GM12878 (cell line): ENCODE results near the gene CIP2A. TPM values are rescaled to one million over a fixed set of nuclear protein-coding genes. Genes with fewer than 3 reads are reported as not detected.

Experiments
- ATAC-seq: fragments of 200-7000 bp; cut with Tn5 transposase; 3 replicates; pipeline ENCODE4 v1.9.1; 2020; ENCODE audit warnings: mild to moderate bottlenecking, moderate library complexity
- BruUV-seq: library from RNA; stranded (reverse); fragments of 400-500 nt; replicated peaks from 2 replicates; lab custom pipeline; 2021; lab: Mats Ljungman, UMichigan
- CTCF ChIA-PET: fragments of 300-600 bp; sonication (Branson Sonifier 250); formaldehyde crosslinking; extraction: SDS; loops from one replicate; lab custom pipeline; 2021; ENCODE audit warnings: inconsistent platforms; lab: Yijun Ruan, JAX
- POLR2A ChIA-PET: fragments of 350-600 bp; formaldehyde crosslinking; extraction: SDS; loops from one replicate; lab custom pipeline; 2021; ENCODE audit warnings: inconsistent platforms; lab: Charles Lee
- RAD21 ChIA-PET: fragments of 300-600 bp; sonication (Branson Sonifier 250); formaldehyde crosslinking; loops from one replicate; lab custom pipeline; 2023; ENCODE audit warnings: antibody characterized with exemption; ENCODE audit not compliant: unreplicated experiment; lab: Charles Lee
- SMC1A ChIA-PET: fragments of 300-600 bp; sonication (Branson Sonifier 250); formaldehyde crosslinking; loops from one replicate; lab custom pipeline; 2023; ENCODE audit not compliant: unreplicated experiment, uncharacterized antibody; lab: Charles Lee
- DNase-seq: peaks from one replicate; pipeline ENCODE4 v3.0.0-alpha.2; 2011; ENCODE audit warnings: low read depth, low spot score
- FAIRE-seq: peaks from 3 replicates; lab custom pipeline; 2011; peaks lifted over from hg19 to GRCh38; lab: Jason Lieb, UNC
- H2AFZ ChIP-seq: 2 replicates; pipeline ENCODE4 v1.6.0; 2011; ENCODE audit warnings: low read depth, low read length, control low read depth; ENCODE audit not compliant: control insufficient read depth
- H3K27ac ChIP-seq: 2 replicates; pipeline ENCODE4 v1.5.1; 2011; ENCODE audit warnings: control low read depth; ENCODE audit not compliant: control insufficient read depth, insufficient read depth
- H3K27me3 ChIP-seq, 2 experiments: replicated peaks in 1 of 2; 2 replicates each; pipeline versions ENCODE4 v1.6.0 to v1.6.1; 2011; ENCODE audit warnings: low read length in 1 of 2; ENCODE audit not compliant: control insufficient read depth in 2 of 2, insufficient read depth in 2 of 2
- H3K36me3 ChIP-seq, 2 experiments: 2 replicates each; pipeline ENCODE4 v1.5.1; 2011; ENCODE audit warnings: low read length in 1 of 2; ENCODE audit not compliant: control insufficient read depth in 2 of 2, insufficient read depth in 2 of 2
- H3K4me1 ChIP-seq: 2 replicates; pipeline ENCODE4 v1.6.1; 2011; ENCODE audit warnings: mild to moderate bottlenecking, low read length, moderate library complexity, mixed read lengths; ENCODE audit not compliant: control insufficient read depth, insufficient read depth
- H3K4me2 ChIP-seq: 2 replicates; pipeline ENCODE4 v1.6.0; 2011; ENCODE audit warnings: control low read depth; ENCODE audit not compliant: control insufficient read depth, insufficient read depth
- H3K4me3 ChIP-seq: fragments of 200-600 bp; sonication (generic); 2 replicates; pipeline ENCODE4 v1.5.1; 2016
- H3K79me2 ChIP-seq: 2 replicates; pipeline ENCODE4 v1.6.0; 2011; ENCODE audit warnings: low read length; ENCODE audit not compliant: control insufficient read depth, insufficient read depth
- H3K9ac ChIP-seq: 2 replicates; pipeline ENCODE4 v1.8.0; 2011; ENCODE audit warnings: low read length, control low read depth, mixed read lengths; ENCODE audit not compliant: control insufficient read depth, insufficient read depth
- H3K9me3 ChIP-seq: replicated peaks from 3 replicates; pipeline ENCODE4 v1.5.1; 2011; ENCODE audit warnings: mild to moderate bottlenecking, low read length; ENCODE audit not compliant: control insufficient read depth, insufficient read depth
- H4K20me1 ChIP-seq: 2 replicates; pipeline ENCODE4 v1.6.0; 2011; ENCODE audit not compliant: control insufficient read depth, insufficient read depth
- BMI1 ChIP-seq: fragments of 450-650 bp; IDR thresholded peaks from 2 replicates; pipeline ENCODE4 v1.6.1; 2016; ENCODE audit warnings: mild to moderate bottlenecking, moderate library complexity, borderline replicate concordance
- RCOR1 ChIP-seq: conservative IDR thresholded peaks from 2 replicates; pipeline ENCODE4 v1.6.1; 2012; ENCODE audit warnings: low read depth, low read length, improper control_type of control experiment
- SMAD5 ChIP-seq: IDR thresholded peaks from 2 replicates; pipeline ENCODE4 v1.6.1; 2016; ENCODE audit warnings: antibody characterized with exemption, low read depth
- ZNF384 ChIP-seq: IDR thresholded peaks from 2 replicates; pipeline ENCODE4 v1.6.1; 2012; ENCODE audit warnings: low read depth, mild to moderate bottlenecking, low read length, improper control_type of control experiment, borderline replicate concordance
- WGBS: methylation state at CpG from one replicate; pipeline ENCODE4 v1.1.6; 2016; ENCODE audit warnings: low lambda C conversion rate; ENCODE audit not compliant: insufficient replicate concordance, insufficient coverage; ENCODE audit errors: missing lambda C conversion rate; 5-methylcytosine and 5-hydroxymethylcytosine counted together
- in situ Hi-C: fragments of 300-500 bp; cut with MboI; formaldehyde crosslinking; loops from 9 replicates; pipeline ENCODE4 v1.14.3; 2018; ENCODE audit warnings: mixed read lengths
- intact Hi-C: fragments of 100-400 bp; cut with micrococcal nuclease; formaldehyde crosslinking; loops from one replicate; pipeline ENCODE4 v1.14.2; 2022; ENCODE audit not compliant: unreplicated experiment
- polyA plus RNA-seq, 11 experiments: library from polyadenylated mRNA; depleted of rRNA in 4 of 11; unstranded in 6 of 11; stranded (reverse) in 5 of 11; fragments of >200 nt; fragmentation: Nextera tagmentation in 4 of 11; fragmentation: Illumina TruSeq in 1 of 11; extraction: Ambion mirVana in 4 of 11; extraction: Trizol in 1 of 11; gene quantifications; 1 replicate in 1 of 11; 2 replicates in 10 of 11; pipeline versions ENCODE4 v1.2.1 to v1.2.3, GENCODE V29; 2011 to 2016; ENCODE audit warnings: inconsistent platforms in 2 of 11, missing spikeins in 2 of 11, low read depth in 1 of 11
- total RNA-seq, 4 experiments: library from RNA; depleted of rRNA in 3 of 4; stranded (reverse); fragments of >200 nt in 3 of 4; fragmentation: Illumina TruSeq in 1 of 4; extraction: Trizol in 1 of 4; gene quantifications; 2 replicates each; pipeline versions ENCODE4 v1.2.1 to v1.2.3, GENCODE V29; 2013 to 2021
- TF ChIP-seq, protein P1 (sequence below): fragments of 450-650 bp; IDR thresholded peaks from 2 replicates; pipeline ENCODE4 v1.6.1; 2016; ENCODE audit warnings: mild to moderate bottlenecking
- TF ChIP-seq, protein P2 (sequence below): IDR thresholded peaks from 2 replicates; pipeline ENCODE4 v1.6.1; 2011; ENCODE audit warnings: mild to moderate bottlenecking, low read depth, low read length, moderate library complexity; ENCODE audit not compliant: insufficient replicate concordance
- TF ChIP-seq, protein P3 (sequence below), 3 experiments: IDR thresholded peaks in 2 of 3; conservative IDR thresholded peaks in 1 of 3; 2 replicates each; pipeline ENCODE4 v1.5.1; 2011; ENCODE audit warnings: low read depth in 3 of 3, low read length in 3 of 3, mild to moderate bottlenecking in 3 of 3, control low read depth in 2 of 3, moderate library complexity in 2 of 3, inconsistent platforms in 1 of 3, mixed read lengths in 1 of 3; ENCODE audit not compliant: control insufficient read depth in 2 of 3, insufficient read depth in 1 of 3; ENCODE audit errors: extremely low read depth in 1 of 3

Gene CIP2A
- total and polyA plus RNA-seq, 10 of the 15 experiments (the other 5 are each of a cell fraction or from before 2014, with no cell fraction given), result 12.5 to 29.7 (median 26.5) TPM

DNA sequence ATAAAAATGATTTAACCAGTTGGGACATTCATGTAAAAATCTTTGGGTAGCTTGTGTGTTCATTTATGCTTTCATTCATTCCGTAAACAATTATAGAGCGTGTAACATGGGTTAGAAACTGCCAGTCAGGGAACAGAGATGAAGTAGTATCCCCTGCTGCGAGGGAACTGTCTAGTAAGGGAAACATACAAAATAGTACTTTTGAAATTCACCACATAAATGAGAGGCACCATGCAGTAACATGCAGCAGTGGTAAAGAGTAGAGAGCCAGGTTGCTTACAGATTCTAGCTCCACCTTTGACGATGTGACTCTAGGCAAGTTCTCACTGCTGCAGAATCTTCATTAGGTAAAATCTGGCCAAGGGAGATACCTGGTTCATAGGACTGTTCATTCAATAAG lies 1.2 kb upstream of the CIP2A start:
- Histone ChIP-seq H3K4me1 (0 out of 2 replicates have a peak, but pooled peaks cover 2% of the 10 kb centered on the region), H3K79me2 (peaks cover 47% of the 10 kb centered on the region), H3K27me3 (no peaks in the 10 kb centered on the region), H3K4me2 (peak overlapping the region; percentile 58), H3K9ac (peak overlapping the region; percentile 94), H3K9me3 (no peaks in the 10 kb centered on the region), H4K20me1 (no peaks in the 10 kb centered on the region), H3K4me3 (peak overlapping the region; percentile 80), H3K36me3 (no peaks in the 10 kb centered on the region), H3K27ac (peak overlapping the region; percentile 91; the same call in 1 of the 2 replicates), H2AFZ (no peak overlapping the region; the same call in 1 of the 2 replicates)
- FAIRE-seq (peak; percentile 41), ATAC-seq (no peak; the same call in 2 of the 3 replicates), DNase-seq (no peak)
- POLR2A ChIA-PET, result interaction anchor here (1.2 to 3.5 kb wide), 2 partner anchors 12 to 13 kb away, joined by 5 to 18 read pairs; no protein-coding TSS in a partner anchor
- CTCF ChIA-PET, result interaction anchor here (3.8 to 5.7 kb wide), 2 partner anchors 11 to 38 kb away, joined by 15 to 47 read pairs; no protein-coding TSS in a partner anchor
- TF ChIP-seq ZNF384, result no peak
- intact Hi-C loops, result no loop called here
- RAD21 ChIA-PET, result interaction anchor here (0.7 to 3.1 kb wide), 2 partner anchors 11 to 352 kb away, joined by 3 to 24 read pairs; no protein-coding TSS in a partner anchor
- WGBS, result 0% methylated on average over 4 of the region's 4 CpGs
- BruUV-seq, result no TSS peak
- SMC1A ChIA-PET, result interaction anchor here (0.8 to 4.5 kb wide), 5 partner anchors 8 to 38 kb away, joined by 4 to 30 read pairs (median 14); no protein-coding TSS in a partner anchor
- in situ Hi-C loops, result no loop called here

DNA sequence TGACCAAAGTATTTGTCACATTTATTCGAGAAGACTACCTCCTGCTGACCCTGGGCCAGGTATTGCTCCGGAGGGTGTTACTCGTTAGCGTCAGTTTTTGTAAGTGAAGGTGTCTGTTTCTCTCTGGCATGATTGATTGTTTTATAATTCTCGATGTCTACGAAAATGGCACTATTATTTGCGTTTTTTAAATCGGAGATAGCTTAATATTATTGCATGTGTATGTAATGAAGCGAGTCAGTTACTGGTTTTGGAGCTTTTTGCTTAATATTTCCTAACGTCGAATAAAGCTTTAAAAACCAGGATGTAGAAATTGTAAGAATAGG lies 723 bp upstream of the CIP2A start:
- Histone ChIP-seq H3K9me3 (no peaks in the 10 kb centered on the region), H3K4me1 (0 out of 2 replicates have a peak, but pooled peaks cover 2% of the 10 kb centered on the region), H3K27ac (peak overlapping the region; percentile 91), H4K20me1 (no peaks in the 10 kb centered on the region), H3K36me3 (no peaks in the 10 kb centered on the region), H3K4me2 (peak overlapping the region; percentile 58; the same call in 1 of the 2 replicates), H3K4me3 (peak overlapping the region; percentile 80), H3K27me3 (no peaks in the 10 kb centered on the region), H3K79me2 (peaks cover 52% of the 10 kb centered on the region), H2AFZ (peak overlapping the region; percentile 95), H3K9ac (peak overlapping the region; percentile 94)
- ATAC-seq, result no peak
- no TSS peak for BruUV-seq
- under 1% methylated on average over 11 of the region's 11 CpGs for WGBS
- in situ Hi-C loops (no loop called here), intact Hi-C loops (no loop called here)
- DNase-seq, result no peak
- POLR2A ChIA-PET, result interaction anchor here (1.1 to 3.5 kb wide), 4 partner anchors 9 to 15 kb away, joined by 5 to 18 read pairs (median 10); no protein-coding TSS in a partner anchor
- RAD21 ChIA-PET, result interaction anchor here (1.1 to 3.1 kb wide), 3 partner anchors 12 to 34 kb away, joined by 3 to 24 read pairs (median 3); no protein-coding TSS in a partner anchor
- FAIRE-seq, result no peak
- SMC1A ChIA-PET, result interaction anchor here (0.8 to 4.5 kb wide), 5 partner anchors 9 to 37 kb away, joined by 4 to 30 read pairs (median 14); no protein-coding TSS in a partner anchor
- TF ChIP-seq, protein P1, sequence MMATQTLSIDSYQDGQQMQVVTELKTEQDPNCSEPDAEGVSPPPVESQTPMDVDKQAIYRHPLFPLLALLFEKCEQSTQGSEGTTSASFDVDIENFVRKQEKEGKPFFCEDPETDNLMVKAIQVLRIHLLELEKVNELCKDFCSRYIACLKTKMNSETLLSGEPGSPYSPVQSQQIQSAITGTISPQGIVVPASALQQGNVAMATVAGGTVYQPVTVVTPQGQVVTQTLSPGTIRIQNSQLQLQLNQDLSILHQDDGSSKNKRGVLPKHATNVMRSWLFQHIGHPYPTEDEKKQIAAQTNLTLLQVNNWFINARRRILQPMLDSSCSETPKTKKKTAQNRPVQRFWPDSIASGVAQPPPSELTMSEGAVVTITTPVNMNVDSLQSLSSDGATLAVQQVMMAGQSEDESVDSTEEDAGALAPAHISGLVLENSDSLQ, result peak; percentile 81
- TF ChIP-seq RCOR1 (no peak), BMI1 (0 out of 2 replicates have a peak, but pooled peaks have one; percentile 11), SMAD5 (no peak)
- TF ChIP-seq, protein P2, sequence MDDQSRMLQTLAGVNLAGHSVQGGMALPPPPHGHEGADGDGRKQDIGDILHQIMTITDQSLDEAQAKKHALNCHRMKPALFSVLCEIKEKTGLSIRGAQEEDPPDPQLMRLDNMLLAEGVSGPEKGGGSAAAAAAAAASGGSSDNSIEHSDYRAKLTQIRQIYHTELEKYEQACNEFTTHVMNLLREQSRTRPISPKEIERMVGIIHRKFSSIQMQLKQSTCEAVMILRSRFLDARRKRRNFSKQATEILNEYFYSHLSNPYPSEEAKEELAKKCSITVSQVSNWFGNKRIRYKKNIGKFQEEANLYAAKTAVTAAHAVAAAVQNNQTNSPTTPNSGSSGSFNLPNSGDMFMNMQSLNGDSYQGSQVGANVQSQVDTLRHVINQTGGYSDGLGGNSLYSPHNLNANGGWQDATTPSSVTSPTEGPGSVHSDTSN, result peak; percentile 18
- TF ChIP-seq, protein P3, sequence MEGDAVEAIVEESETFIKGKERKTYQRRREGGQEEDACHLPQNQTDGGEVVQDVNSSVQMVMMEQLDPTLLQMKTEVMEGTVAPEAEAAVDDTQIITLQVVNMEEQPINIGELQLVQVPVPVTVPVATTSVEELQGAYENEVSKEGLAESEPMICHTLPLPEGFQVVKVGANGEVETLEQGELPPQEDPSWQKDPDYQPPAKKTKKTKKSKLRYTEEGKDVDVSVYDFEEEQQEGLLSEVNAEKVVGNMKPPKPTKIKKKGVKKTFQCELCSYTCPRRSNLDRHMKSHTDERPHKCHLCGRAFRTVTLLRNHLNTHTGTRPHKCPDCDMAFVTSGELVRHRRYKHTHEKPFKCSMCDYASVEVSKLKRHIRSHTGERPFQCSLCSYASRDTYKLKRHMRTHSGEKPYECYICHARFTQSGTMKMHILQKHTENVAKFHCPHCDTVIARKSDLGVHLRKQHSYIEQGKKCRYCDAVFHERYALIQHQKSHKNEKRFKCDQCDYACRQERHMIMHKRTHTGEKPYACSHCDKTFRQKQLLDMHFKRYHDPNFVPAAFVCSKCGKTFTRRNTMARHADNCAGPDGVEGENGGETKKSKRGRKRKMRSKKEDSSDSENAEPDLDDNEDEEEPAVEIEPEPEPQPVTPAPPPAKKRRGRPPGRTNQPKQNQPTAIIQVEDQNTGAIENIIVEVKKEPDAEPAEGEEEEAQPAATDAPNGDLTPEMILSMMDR (IDR thresholded peaks at IDR 0.05 in 2 of 3, conservative IDR thresholded peaks at IDR 0.05 in 1 of 3; ENCODE audit: control insufficient read depth in 2 of 3, extremely low read depth in 1 of 3, insufficient read depth in 1 of 3, low read depth in 3 of 3, low read length in 3 of 3), result 0 out of 6 replicates have a peak, but pooled peaks of 1 of the 3 experiments have one; percentile 3
- CTCF ChIA-PET, result interaction anchor here (1.5 to 5.7 kb wide), 3 partner anchors 12 to 481 kb away, joined by 3 to 47 read pairs (median 15); no protein-coding TSS in a partner anchor
